Astrocyte (in vitro differentiated cells and primary cell): ENCODE data around the gene FZD7. TPM values are rescaled to one million over a fixed set of nuclear protein-coding genes. Genes with fewer than 3 reads are reported as not detected.

Experiments
- DNase-seq: peaks from one replicate; pipeline ENCODE4 v3.0.0-alpha.2; 2010; ENCODE audit warnings: low read depth
- FAIRE-seq: peaks from 2 replicates; lab custom pipeline; 2011; peaks lifted over from hg19 to GRCh38; lab: Jason Lieb, UNC
- H2AFZ ChIP-seq: 2 replicates; pipeline ENCODE4 v1.6.0; 2012; ENCODE audit warnings: low read depth, low read length, inconsistent platforms
- H3K27ac ChIP-seq: 2 replicates; pipeline ENCODE4 v1.5.1; 2011; ENCODE audit warnings: low read depth, low read length, inconsistent platforms
- H3K27me3 ChIP-seq: 2 replicates; pipeline ENCODE4 v1.6.0; 2011; ENCODE audit warnings: low read length, inconsistent platforms; ENCODE audit not compliant: insufficient read depth
- H3K36me3 ChIP-seq: 2 replicates; pipeline ENCODE4 v1.5.1; 2011; ENCODE audit warnings: low read length, inconsistent platforms; ENCODE audit not compliant: insufficient read depth
- H3K4me1 ChIP-seq: 2 replicates; pipeline ENCODE4 v1.5.1; 2011; ENCODE audit warnings: low read length, inconsistent platforms; ENCODE audit not compliant: insufficient read depth
- H3K4me2 ChIP-seq: 2 replicates; pipeline ENCODE4 v1.6.0; 2012; ENCODE audit warnings: low read length, inconsistent platforms
- H3K4me3 ChIP-seq: 2 replicates; pipeline ENCODE4 v1.5.1; 2011; ENCODE audit warnings: low read depth, mild to moderate bottlenecking, low read length, inconsistent platforms; ENCODE audit not compliant: insufficient read depth
- H3K79me2 ChIP-seq: 2 replicates; pipeline ENCODE4 v1.6.0; 2012; ENCODE audit warnings: mild to moderate bottlenecking, low read length, inconsistent platforms; ENCODE audit not compliant: insufficient read depth
- H3K9ac ChIP-seq: 2 replicates; pipeline ENCODE4 v1.6.0; 2012; ENCODE audit warnings: mild to moderate bottlenecking, low read length, inconsistent platforms
- H3K9me3 ChIP-seq: 2 replicates; pipeline ENCODE4 v1.5.1; 2012; ENCODE audit warnings: low read depth, mild to moderate bottlenecking, low read length, inconsistent platforms; ENCODE audit not compliant: insufficient read depth
- H4K20me1 ChIP-seq: 2 replicates; pipeline ENCODE4 v1.6.0; 2012; ENCODE audit warnings: low read length, inconsistent platforms; ENCODE audit not compliant: insufficient read depth
- H3K27ac Mint-ChIP-seq: one replicate; pipeline ENCODE4 v1.8.0; 2021; ENCODE audit warnings: mild to moderate bottlenecking, mixed read lengths; ENCODE audit not compliant: unreplicated experiment
- H3K27me3 Mint-ChIP-seq: one replicate; pipeline ENCODE4 v1.8.0; 2021; ENCODE audit warnings: low read depth, mixed read lengths; ENCODE audit not compliant: unreplicated experiment
- H3K36me3 Mint-ChIP-seq: one replicate; pipeline ENCODE4 v1.8.0; 2021; ENCODE audit warnings: low read depth, mixed read lengths; ENCODE audit not compliant: unreplicated experiment
- H3K4me1 Mint-ChIP-seq: one replicate; pipeline ENCODE4 v1.8.0; 2021; ENCODE audit warnings: low read depth, mixed read lengths; ENCODE audit not compliant: unreplicated experiment
- H3K4me3 Mint-ChIP-seq: one replicate; pipeline ENCODE4 v1.8.0; 2021; ENCODE audit warnings: mild to moderate bottlenecking, moderate library complexity, mixed read lengths; ENCODE audit not compliant: unreplicated experiment
- H3K9me3 Mint-ChIP-seq: one replicate; pipeline ENCODE4 v1.8.0; 2021; ENCODE audit warnings: mild to moderate bottlenecking, mixed read lengths; ENCODE audit not compliant: unreplicated experiment
- CTCF ChIP-seq: IDR thresholded peaks from 2 replicates; pipeline ENCODE4 v1.5.1; 2011; ENCODE audit warnings: low read depth, mild to moderate bottlenecking, inconsistent platforms, low read length, moderate library complexity; ENCODE audit not compliant: insufficient read depth
- EZH2 ChIP-seq: IDR thresholded peaks from 2 replicates; pipeline ENCODE4 v1.6.1; 2012; ENCODE audit warnings: mild to moderate bottlenecking, low read length, inconsistent platforms; ENCODE audit not compliant: insufficient read depth
- total RNA-seq: library from RNA; stranded (reverse); gene quantifications from 2 replicates; pipeline ENCODE4 v1.2.1, GENCODE V29; 2021

The FZD7 gene
- total RNA-seq, 1 donor from 2014 or later = 61.5 TPM

- H3K9me3 Mint-ChIP-seq = no peaks in the 10 kb centered on the region
- no peaks in the 10 kb centered on the region for H3K36me3 ChIP-seq
Measured at GRCh38 chr2:202025816-202026215, 7.8 kb upstream of the FZD7 start.

DNA sequence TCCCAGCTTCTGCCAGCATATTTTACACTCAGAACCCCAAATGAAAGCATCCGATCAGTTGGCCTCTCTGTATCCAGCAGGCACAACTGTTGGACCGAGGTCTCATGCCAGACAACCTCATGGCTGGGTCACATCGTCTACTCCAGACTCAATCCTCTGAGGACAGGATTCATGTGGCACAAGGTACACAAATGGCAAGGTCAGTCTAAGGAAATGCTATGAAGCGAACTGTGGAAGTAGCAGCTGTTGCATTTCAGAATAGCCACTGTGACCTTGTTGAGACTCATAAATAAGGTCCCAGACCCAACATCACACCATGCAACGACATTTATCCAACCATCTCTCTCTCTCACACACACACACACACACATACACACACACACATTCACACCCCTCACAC is 7.1 kb upstream of the FZD7 start:
- peaks cover 11% of the 10 kb centered on the region for H3K27me3 Mint-ChIP-seq

More at GRCh38 chr2:202025816-202026215, 7.8 kb upstream of the FZD7 start:
- Histone ChIP-seq H3K4me3 (no peak overlapping the region), H3K27me3 (no peaks in the 10 kb centered on the region), H3K4me1 (no peaks in the 10 kb centered on the region), H3K4me2 (no peak overlapping the region), H3K27ac (no peak overlapping the region), H3K79me2 (no peaks in the 10 kb centered on the region), H3K9ac (no peak overlapping the region), H3K9me3 (no peaks in the 10 kb centered on the region), H4K20me1 (no peaks in the 10 kb centered on the region), H2AFZ (no peak overlapping the region)
- Mint-ChIP-seq H3K36me3 (no peaks in the 10 kb centered on the region), H3K4me3 (no peak overlapping the region), H3K27ac (no peak overlapping the region), H3K4me1 (no peaks in the 10 kb centered on the region), H3K27me3 (peaks cover 11% of the 10 kb centered on the region)
- no peak for TF ChIP-seq CTCF
- DNase-seq (no peak), FAIRE-seq (no peak)

DNA sequence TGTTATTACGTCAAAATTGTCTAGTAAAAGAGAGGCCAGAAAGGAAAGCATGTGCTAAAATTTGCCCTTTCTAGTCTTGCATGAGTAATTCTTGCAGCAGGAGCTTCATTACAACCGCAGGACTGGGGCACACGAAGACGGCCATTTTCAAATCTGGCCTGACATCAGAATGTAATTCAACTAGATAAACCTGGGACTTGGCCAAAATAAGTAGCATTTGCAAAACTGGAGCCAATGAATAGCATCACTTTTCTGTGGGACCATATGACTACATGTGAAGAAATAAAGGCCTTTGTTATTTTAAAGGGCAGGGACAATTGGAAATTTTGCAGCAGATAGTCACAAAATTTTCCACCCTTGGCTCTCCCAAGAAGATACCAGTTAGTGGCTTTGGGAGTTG is 3.0 kb upstream of the FZD7 start:
- peak; percentile 29 for FAIRE-seq
- H3K27ac ChIP-seq = no peak overlapping the region

More for the DNA sequence above, 7.1 kb upstream of the FZD7 start:
- H3K9me3 Mint-ChIP-seq = no peaks in the 10 kb centered on the region
- H3K79me2 ChIP-seq = no peaks in the 10 kb centered on the region
- H3K4me1 Mint-ChIP-seq = peaks cover 2% of the 10 kb centered on the region
- DNase-seq = no peak
- H3K36me3 Mint-ChIP-seq = no peaks in the 10 kb centered on the region
- no peak for FAIRE-seq
- H3K27ac Mint-ChIP-seq = no peak overlapping the region
- H3K4me3 ChIP-seq = no peak overlapping the region
- TF ChIP-seq EZH2 (no peak), CTCF (no peak)
- peaks cover 1% of the 10 kb centered on the region for H3K4me1 ChIP-seq
- no peak overlapping the region for H3K9ac ChIP-seq
- no peaks in the 10 kb centered on the region for H3K36me3 ChIP-seq
- no peak overlapping the region for H2AFZ ChIP-seq
- H3K4me3 Mint-ChIP-seq = no peak overlapping the region
- H4K20me1 ChIP-seq = no peaks in the 10 kb centered on the region
- H3K27ac ChIP-seq = no peak overlapping the region
- H3K27me3 ChIP-seq = no peaks in the 10 kb centered on the region
- no peak overlapping the region for H3K4me2 ChIP-seq
- H3K9me3 ChIP-seq = no peaks in the 10 kb centered on the region

More for the DNA sequence above, 3.0 kb upstream of the FZD7 start:
- peak; percentile 35 for DNase-seq
- peaks cover 6% of the 10 kb centered on the region for H3K4me1 Mint-ChIP-seq
- H3K36me3 ChIP-seq = no peaks in the 10 kb centered on the region
- H3K9me3 ChIP-seq = no peaks in the 10 kb centered on the region
- H3K4me1 ChIP-seq = peaks cover 13% of the 10 kb centered on the region
- H3K79me2 ChIP-seq = peaks cover 16% of the 10 kb centered on the region
- H3K27ac Mint-ChIP-seq = no peak overlapping the region
- H3K9me3 Mint-ChIP-seq = no peaks in the 10 kb centered on the region
- no peak overlapping the region for H3K4me2 ChIP-seq
- no peak overlapping the region for H3K4me3 Mint-ChIP-seq
- H3K4me3 ChIP-seq = no peak overlapping the region
- no peaks in the 10 kb centered on the region for H3K27me3 Mint-ChIP-seq
- peaks cover 12% of the 10 kb centered on the region for H4K20me1 ChIP-seq
- H3K36me3 Mint-ChIP-seq = no peaks in the 10 kb centered on the region
- TF ChIP-seq CTCF (no peak), EZH2 (no peak)
- H3K27me3 ChIP-seq = no peaks in the 10 kb centered on the region
- H3K9ac ChIP-seq = no peak overlapping the region
- no peak overlapping the region for H2AFZ ChIP-seq
